Left ventricle myocardium superior (tissue), 1 donor: ENCODE data around the gene ZNF607. TPM values are rescaled to one million over a fixed set of nuclear protein-coding genes. Genes with fewer than 3 reads are reported as not detected.
A peak's percentile ranks its signal among the peaks of the same experiment; 100 is the strongest.

Source experiments
- ATAC-seq: fragments of 200-7000 bp; cut with Tn5 transposase; one replicate; pipeline ENCODE4 v1.9.1; 2020; ENCODE audit warnings: mild to moderate bottlenecking, moderate library complexity
- DNase-seq: peaks from one replicate; pipeline ENCODE4 v3.0.0-alpha.2; 2020
- intact Hi-C: fragments of 100-400 bp; cut with micrococcal nuclease; formaldehyde crosslinking; loops from one replicate; pipeline ENCODE4 v1.11.0; 2022
- total RNA-seq: library from RNA; stranded (reverse); fragmentation: NEBNext Ultra II Directional; extraction: Animal tissue kit (Norgen Biotek cat#: 25700); gene quantifications from one replicate; pipeline ENCODE4 v1.2.1, GENCODE V29; 2021
- donor health status: DM: no; HTN: yes; CAD: no; lungs with severe emphysema.

ZNF607 gene
- total RNA-seq, 1 donor from 2014 or later = 9.3 TPM

- intact Hi-C loops = no loop called here
- DNase-seq (peak; percentile 96), ATAC-seq (peak; percentile 98)
Observed at GRCh38 chr19:37655301-37655688, 64.3 kb downstream of the ZNF607 start, which contains the start of gene ZFP30. TSS of gene ZFP30 (minus strand) at chr19:37655465. CDS start at chr19:37647822, 7,643 bp downstream.

DNA sequence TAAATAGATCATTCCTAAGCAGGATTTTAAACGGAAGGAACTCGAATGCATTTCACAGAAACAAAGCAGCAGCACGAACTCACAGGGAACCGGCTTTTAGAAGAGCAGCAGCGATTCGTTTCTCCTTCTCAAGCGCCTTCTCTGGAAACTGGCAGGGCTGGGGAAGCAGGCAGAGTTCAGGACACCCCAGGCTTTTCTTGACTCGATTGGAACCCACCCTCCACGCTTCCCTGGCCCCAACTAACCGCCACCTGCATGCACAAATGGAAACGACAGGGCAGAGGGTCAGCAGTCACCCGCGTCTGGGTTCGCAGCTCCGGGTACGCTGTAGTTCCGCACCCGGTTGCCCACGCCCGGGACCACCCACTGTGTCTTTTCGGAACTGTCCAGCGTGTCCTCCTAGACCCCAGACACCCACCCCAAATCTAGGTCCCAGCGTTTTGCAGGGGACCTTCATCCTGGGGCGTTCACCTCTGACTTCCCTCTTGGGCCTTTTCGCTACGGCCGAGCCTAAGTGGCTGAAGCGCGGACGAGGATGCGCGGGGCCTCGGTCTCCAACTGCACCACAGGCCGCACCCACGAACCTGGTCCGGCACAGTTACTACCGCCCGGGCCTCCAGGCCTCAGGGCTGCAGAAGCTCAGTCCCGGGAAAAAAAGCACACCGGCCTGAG, 64.8 kb downstream of the ZNF607 start:
- peak; percentile 64 for ATAC-seq
- DNase-seq = no peak
- intact Hi-C loops = no loop called here

GRCh38 chr19:37654118-37654517, 65.4 kb downstream of the ZNF607 start:
- no peak for ATAC-seq
- no peak for DNase-seq
- intact Hi-C loops = no loop called here

Other genes with a start within 250 kb of the ZNF607 start
- gene ZNF793, start 212.8 kb downstream of the ZNF607 start, total RNA-seq = 6.4 TPM
- gene ZNF571, start 125.0 kb downstream of the ZNF607 start, total RNA-seq = 3.8 TPM
- gene ZNF540, start 124.9 kb downstream of the ZNF607 start, total RNA-seq = 8.8 TPM
- 9.3 TPM for gene ZFP30, start 64.3 kb downstream of the ZNF607 start, total RNA-seq
- gene ZNF573, start 59.8 kb upstream of the ZNF607 start, total RNA-seq = 10.7 TPM
- not detected for gene WDR87, start 186.8 kb upstream of the ZNF607 start, total RNA-seq
- 10.5 TPM for gene SIPA1L3, start 187.4 kb upstream of the ZNF607 start, total RNA-seq